HCT116 (cell line): ENCODE results near the gene POLR1B.

Source experiments
- CTCF ChIP-seq, 3 experiments: fragments of 200-600 bp in 1 of 3; sonication (generic) in 1 of 3; IDR thresholded peaks in 2 of 3; conservative IDR thresholded peaks in 1 of 3; 2 replicates each; pipeline ENCODE4 v1.5.1; 2012 to 2017; ENCODE audit warnings: low read depth in 2 of 3, low read length in 2 of 3, antibody characterized with exemption in 1 of 3, borderline replicate concordance in 1 of 3, control low read depth in 1 of 3, mild to moderate bottlenecking in 1 of 3, mixed read lengths in 1 of 3, mixed run types in 1 of 3, moderate library complexity in 1 of 3; ENCODE audit not compliant: insufficient read depth in 1 of 3
- EZH2phosphoT487 ChIP-seq: fragments of 200-600 bp; IDR thresholded peaks from 2 replicates; pipeline ENCODE4 v1.6.1; 2018; ENCODE audit warnings: antibody characterized with exemption, borderline replicate concordance
- MAX ChIP-seq: IDR thresholded peaks from 2 replicates; pipeline ENCODE4 v1.6.1; 2012
- POLR2A ChIP-seq: IDR thresholded peaks from 2 replicates; pipeline ENCODE4 v1.7.0; 2011; ENCODE audit warnings: borderline replicate concordance; ENCODE audit not compliant: insufficient read depth, insufficient read length; ENCODE audit errors: extremely low read depth
- POLR2AphosphoS5 ChIP-seq: IDR thresholded peaks from 2 replicates; pipeline ENCODE4 v1.6.1; 2011; ENCODE audit warnings: mild to moderate bottlenecking, low read depth, low read length, moderate library complexity
- REST ChIP-seq: IDR thresholded peaks from 2 replicates; pipeline ENCODE4 v1.6.1; 2012; ENCODE audit warnings: low read depth
- SIN3A ChIP-seq: IDR thresholded peaks from 2 replicates; pipeline ENCODE4 v1.6.1; 2012; ENCODE audit warnings: low read depth
- SP1 ChIP-seq: IDR thresholded peaks from 2 replicates; pipeline ENCODE4 v1.6.1; 2012; ENCODE audit warnings: low read depth
- YY1 ChIP-seq: IDR thresholded peaks from 2 replicates; pipeline ENCODE4 v1.6.1; 2011; ENCODE audit warnings: low read length, low read depth, moderate library complexity, mild to moderate bottlenecking; ENCODE audit not compliant: insufficient replicate concordance; ENCODE audit errors: extremely low read depth

DNA sequence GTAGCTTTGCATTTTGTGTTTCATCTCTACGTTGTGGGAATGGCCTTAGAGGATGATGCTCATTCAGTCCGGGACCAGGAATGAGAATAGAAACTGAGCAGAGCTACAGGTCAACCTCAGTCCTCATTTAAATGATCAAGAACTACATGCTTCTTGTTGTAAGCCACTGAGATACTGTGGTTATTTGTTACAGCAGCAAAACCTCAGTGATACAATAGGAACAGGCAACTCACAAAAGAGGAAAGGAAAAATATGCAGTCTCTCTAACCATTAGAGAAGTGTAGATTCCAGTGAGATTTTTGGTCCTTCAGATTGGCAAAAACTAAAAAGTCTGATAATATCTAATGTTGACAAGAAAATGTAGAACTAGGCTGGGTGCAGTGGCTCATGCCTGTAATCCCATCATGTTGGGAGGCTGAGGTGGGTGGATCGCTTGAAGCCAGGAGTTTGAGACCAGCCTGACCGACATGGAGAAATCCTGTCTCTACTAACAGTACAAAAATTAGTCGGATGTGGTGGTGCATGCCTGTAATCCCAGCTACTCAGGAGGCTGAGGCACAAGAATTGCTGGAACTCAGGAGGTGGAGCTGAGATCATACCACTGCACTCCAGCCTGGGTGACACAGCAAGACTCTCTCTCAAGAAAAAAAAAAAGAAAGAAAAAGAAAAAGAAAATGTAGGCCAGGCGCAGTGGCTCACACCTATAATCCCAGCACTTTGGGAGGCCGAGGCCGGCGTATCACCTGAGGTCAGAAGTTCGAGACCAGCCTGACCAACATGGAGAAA, 55.5 kb downstream of the POLR1B start:
- no peak for TF ChIP-seq SIN3A
- no peak for TF ChIP-seq SP1
- TF ChIP-seq POLR2A = no peak
- no peak for TF ChIP-seq CTCF (IDR thresholded peaks at IDR 0.05 in 2 of 3, conservative IDR thresholded peaks at IDR 0.05 in 1 of 3; ENCODE audit: borderline replicate concordance in 1 of 3, insufficient read depth in 1 of 3, low read depth in 2 of 3, low read length in 2 of 3)
- no peak for TF ChIP-seq MAX
- no peak for TF ChIP-seq YY1
- no peak for TF ChIP-seq REST
- no peak for TF ChIP-seq POLR2AphosphoS5
- no peak for TF ChIP-seq EZH2phosphoT487
